ENCODE data around the gene SLC25A22. TPM values are rescaled to one million over a fixed set of nuclear protein-coding genes. Genes with fewer than 3 reads are reported as not detected.

SLC25A22 gene
- total and polyA plus RNA-seq, 9 of the 15 experiments (the other 6 are each of a cell fraction or from before 2014, with no cell fraction given) = 0.41 to 55.4 (median 11.4) TPM

GRCh38 chr11:833114-833791, 35.2 kb upstream of the SLC25A22 start (continued):
- no peak for TF ChIP-seq ARID1B (IDR thresholded peaks at IDR 0.05)
- peak; percentile 83 for TF ChIP-seq POLR2G (IDR thresholded peaks at IDR 0.05; ENCODE audit: low read depth, low read length)
- 0 out of 4 replicates have a peak, but pooled peaks of 1 of the 2 experiments have one; percentile 30 for TF ChIP-seq TEAD1 (CRISPR knock-in tag; IDR thresholded peaks at IDR 0.05)

DNA sequence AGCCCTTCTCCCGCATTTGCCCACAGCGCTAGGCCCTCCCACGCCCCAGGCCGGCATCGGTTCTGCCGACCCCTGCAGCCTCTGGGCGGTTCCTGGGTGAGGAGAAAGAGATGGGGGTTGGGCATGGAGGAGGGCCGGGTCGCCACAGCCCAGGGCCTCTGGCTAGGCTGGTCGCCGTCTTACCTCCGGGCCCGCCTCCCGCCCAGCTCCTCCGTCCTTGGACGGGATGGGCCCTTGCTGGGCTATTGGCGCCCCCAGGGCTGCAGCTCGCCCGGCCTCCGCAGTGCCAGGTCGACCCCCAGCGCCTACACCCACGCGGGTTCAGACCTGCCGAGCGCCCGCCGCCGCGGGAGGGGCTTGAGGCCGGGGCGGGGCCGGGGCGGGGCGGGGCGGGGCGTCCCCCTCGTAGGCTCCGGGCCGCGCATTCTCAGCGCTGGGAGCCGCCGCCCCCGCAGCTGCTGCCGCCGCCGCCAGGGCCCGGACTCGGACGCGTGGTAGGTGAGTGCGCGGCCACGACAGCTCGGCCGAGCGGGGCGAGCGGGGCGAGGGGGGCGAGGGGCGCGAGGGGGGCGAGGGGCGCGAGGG, 34.5 kb upstream of the SLC25A22 start, which contains the start of gene CD151:
Gene CD151, plus strand, starts transcription at position 424 of the 585 bp plus-strand sequence. CDS start 3,118 bp downstream, outside the sequence.
- no peaks in the 10 kb centered on the region for H3K27me3 ChIP-seq (ENCODE audit: control insufficient read depth in 2 of 2, insufficient read depth in 2 of 2, low read length in 2 of 2)
- FAIRE-seq = no peak
- TF ChIP-seq MNT (conservative IDR thresholded peaks at IDR 0.05) = peak in 1 of 2 experiments; percentile 31; a peak in 1 of 4 replicates
- no peak for TF ChIP-seq ZBED1 (IDR thresholded peaks at IDR 0.05)
- TF ChIP-seq HINFP (tag; conservative IDR thresholded peaks at IDR 0.05; ENCODE audit: low read depth) = no peak
- peak; percentile 27 for TF ChIP-seq POLR2B (IDR thresholded peaks at IDR 0.05; ENCODE audit: low read depth, partially characterized antibody)
- TF ChIP-seq ARID4B (CRISPR knock-in tag; IDR thresholded peaks at IDR 0.05) = peak; percentile 25; the same call in 1 of the 2 replicates
- peak; percentile 54; the same call in 1 of the 2 replicates for TF ChIP-seq FOXP1 (CRISPR knock-in tag; IDR thresholded peaks at IDR 0.05)
- TF ChIP-seq HNRNPH1 (optimal IDR thresholded peaks at IDR 0.05; ENCODE audit: low read depth, low read length) = no peak
- 0 out of 2 replicates have a peak, but pooled peaks have one; percentile 54 for TF ChIP-seq ERF (CRISPR knock-in tag; IDR thresholded peaks at IDR 0.05)

More for the DNA sequence above, 34.5 kb upstream of the SLC25A22 start, which contains the start of gene CD151:
- Histone ChIP-seq H3K4me2 (ENCODE audit: insufficient read depth, low read length) (peak within 1 kb of the TSS; percentile 85), H4K20me1 (replicated peaks; ENCODE audit: control insufficient read depth, insufficient read depth, low read length) (peaks cover 7% of the 10 kb centered on the region), H3K27ac (ENCODE audit: extremely low read depth, low read depth, low read length) (peak within 1 kb of the TSS; percentile 94), H3K79me2 (ENCODE audit: control insufficient read depth, insufficient read depth, low read length) (peaks cover 44% of the 10 kb centered on the region), H3K9me3 (replicated peaks; ENCODE audit: control insufficient read depth, insufficient read depth, low read depth, low read length) (no peaks in the 10 kb centered on the region), H3K9ac (ENCODE audit: insufficient read depth in 1 of 2, low read depth in 2 of 2, low read length in 2 of 2) (peak within 1 kb of the TSS; percentile 92 to 96), H3K4me1 (replicated peaks in 1 of 2; ENCODE audit: control insufficient read depth in 2 of 2, insufficient read depth in 2 of 2, low read length in 2 of 2) (peaks cover 23 to 91% of the 10 kb centered on the region in 2 experiments), H3K9me1 (ENCODE audit: control insufficient read depth, insufficient read depth, low read length) (peaks cover 5% of the 10 kb centered on the region), H3K4me3 (peak within 1 kb of the TSS; percentile 87), H3K36me3 (ENCODE audit: control insufficient read depth, insufficient read depth, low read length) (peaks cover 34% of the 10 kb centered on the region; the same call in 1 of the 3 replicates), H2AFZ (ENCODE audit: low read depth, low read length) (peak within 1 kb of the TSS; percentile 95)
- POLR2A ChIA-PET = interaction anchor here (0.6 to 2.3 kb wide), 5 partner anchors 8 to 149 kb away, joined by 3 to 11 read pairs (median 5); partner anchors contain the start of gene PNPLA2
- CTCF ChIA-PET (ENCODE audit: low intra/inter-chr PET ratio) = no interaction called here
- ATAC-seq (peak; percentile 76), DNase-seq (ENCODE audit: extremely low read depth in 1 of 4, low spot score in 3 of 4) (peak; percentile 73 to 84 (median 78))
- BruUV-seq (replicated peaks) = no TSS peak
- intact Hi-C loops (cut with micrococcal nuclease) = loop anchor here (2.0 kb wide), 1 partner anchor 28 kb away; the partner anchor contains the start of gene PIDD1
- in situ Hi-C loops (cut with MboI) = no loop called here
- 0% methylated on average over 39 of the region's 67 CpGs for WGBS (ENCODE audit: insufficient coverage, low coverage, missing lambda C conversion rate)

All from K562 (cell line).